Loucy (cell line): ENCODE measurements around the gene ST13.

Experiments used
- H2AFZ ChIP-seq: fragments of 200-600 bp; sonication (generic); 2 replicates; pipeline ENCODE4 v1.6.0; 2016; ENCODE audit warnings: antibody characterized with exemption, mild to moderate bottlenecking, low read length, moderate library complexity
- H3F3A ChIP-seq: fragments of 200-600 bp; 2 replicates; pipeline ENCODE4 v1.6.0; 2016; ENCODE audit warnings: antibody characterized with exemption, low read depth, mild to moderate bottlenecking
- H3K27me3 ChIP-seq: fragments of 200-600 bp; sonication (generic); 2 replicates; pipeline ENCODE4 v1.6.1; 2014; ENCODE audit warnings: low read length, mild to moderate bottlenecking; ENCODE audit not compliant: insufficient read depth, poor library complexity, severe bottlenecking
- H3K36me3 ChIP-seq: fragments of 200-600 bp; sonication (generic); 2 replicates; pipeline ENCODE4 v1.6.1; 2016; ENCODE audit warnings: low read length; ENCODE audit not compliant: insufficient read depth
- H3K4me1 ChIP-seq: fragments of 200-600 bp; sonication (generic); 2 replicates; pipeline ENCODE4 v1.5.1; 2014; ENCODE audit warnings: low read length, mild to moderate bottlenecking; ENCODE audit not compliant: insufficient read depth, poor library complexity, severe bottlenecking
- H3K4me2 ChIP-seq: fragments of 200-600 bp; sonication (generic); 2 replicates; pipeline ENCODE4 v1.6.0; 2014; ENCODE audit warnings: antibody characterized with exemption, low read length, low read depth, mild to moderate bottlenecking; ENCODE audit not compliant: poor library complexity, severe bottlenecking
- H3K4me3 ChIP-seq: fragments of 200-600 bp; sonication (generic); 2 replicates; pipeline ENCODE4 v1.5.1; 2014; ENCODE audit warnings: low read length, mild to moderate bottlenecking, mixed read lengths; ENCODE audit not compliant: poor library complexity, severe bottlenecking
- H3K79me2 ChIP-seq: fragments of 200-600 bp; sonication (generic); 2 replicates; pipeline ENCODE4 v1.6.1; 2014; ENCODE audit warnings: low read length; ENCODE audit not compliant: insufficient read depth
- H3K9ac ChIP-seq: fragments of 200-600 bp; sonication (generic); 2 replicates; pipeline ENCODE4 v1.6.0; 2014; ENCODE audit warnings: mild to moderate bottlenecking, low read depth, low read length, moderate library complexity; ENCODE audit not compliant: poor library complexity, severe bottlenecking
- H3K9me2 ChIP-seq: fragments of 200-600 bp; sonication (generic); replicated peaks from 2 replicates; pipeline ENCODE4 v1.6.1; 2016; ENCODE audit warnings: low read depth, low read length, mixed read lengths
- H3K9me3 ChIP-seq: fragments of 200-600 bp; sonication (generic); 2 replicates; pipeline ENCODE4 v1.6.1; 2014; ENCODE audit warnings: mild to moderate bottlenecking, antibody characterized with exemption, low read length, low read depth; ENCODE audit not compliant: insufficient read depth
- H4K20me1 ChIP-seq: fragments of 200-600 bp; sonication (generic); 2 replicates; pipeline ENCODE4 v1.6.0; 2014; ENCODE audit warnings: antibody characterized with exemption, low read length, mild to moderate bottlenecking; ENCODE audit not compliant: insufficient read depth, poor library complexity, severe bottlenecking
- EZH2phosphoT487 ChIP-seq: fragments of 200-600 bp; IDR thresholded peaks from 2 replicates; pipeline ENCODE4 v1.6.1; 2018; ENCODE audit warnings: antibody characterized with exemption, mild to moderate bottlenecking, moderate library complexity, borderline replicate concordance
- TF ChIP-seq, protein P1 (sequence below): fragments of 200-600 bp; sonication (generic); conservative IDR thresholded peaks from 2 replicates; pipeline ENCODE4 v1.5.1; 2014; ENCODE audit warnings: mild to moderate bottlenecking, antibody characterized with exemption, low read length

ST13 gene

DNA sequence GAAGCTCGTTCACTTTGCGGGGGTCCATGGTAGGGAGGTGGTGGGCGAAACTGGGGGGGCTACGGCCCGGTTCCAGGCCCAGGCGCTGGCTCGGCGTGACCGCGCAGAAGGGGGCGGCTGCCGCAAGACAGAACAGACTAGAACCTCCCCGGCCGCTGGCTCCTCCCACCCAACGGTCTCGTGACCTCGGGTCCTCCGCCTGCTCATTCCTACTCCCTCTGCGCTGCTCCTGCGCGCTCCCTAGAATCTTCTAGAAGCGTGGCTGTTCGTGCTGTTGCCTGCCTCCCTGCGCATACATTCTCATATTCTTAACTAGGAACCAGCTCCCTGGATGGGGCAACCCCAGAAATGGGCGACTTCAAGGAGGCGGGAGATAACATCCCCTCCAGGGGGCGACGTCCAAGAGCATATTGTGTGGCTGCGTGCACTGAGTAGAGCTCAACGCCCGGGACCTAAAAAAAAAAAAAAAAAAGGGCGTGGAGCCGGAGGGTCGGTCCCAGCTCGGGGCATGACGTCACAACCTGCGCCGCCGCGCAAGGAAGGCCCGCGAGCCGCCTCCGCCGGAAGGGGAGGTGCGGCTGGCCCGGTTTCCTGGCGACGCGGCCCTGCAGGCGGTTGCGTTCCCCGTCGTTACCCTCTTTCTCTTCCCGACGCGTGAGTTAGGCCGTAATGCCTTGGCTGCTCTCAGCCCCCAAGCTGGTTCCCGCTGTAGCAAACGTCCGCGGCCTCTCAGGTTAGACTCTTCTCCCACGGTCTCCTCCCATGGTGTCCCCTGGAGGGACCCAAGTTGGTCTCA lies at the start of gene ST13, which contains the start of gene XPNPEP3:
TSS of gene ST13 (minus strand) at position 127 of the 796 bp plus-strand sequence. CDS start at position 28, 99 bp downstream.
TSS of gene XPNPEP3 (plus strand) at position 636 of the 796 bp plus-strand sequence. CDS start at position 670, 34 bp downstream.
- peaks cover 82% of the 10 kb centered on the region for H3K79me2 ChIP-seq
- peak within 1 kb of the TSS; percentile 95 for H3K9ac ChIP-seq
- TF ChIP-seq EZH2phosphoT487, result no peak
- TF ChIP-seq, protein P1, sequence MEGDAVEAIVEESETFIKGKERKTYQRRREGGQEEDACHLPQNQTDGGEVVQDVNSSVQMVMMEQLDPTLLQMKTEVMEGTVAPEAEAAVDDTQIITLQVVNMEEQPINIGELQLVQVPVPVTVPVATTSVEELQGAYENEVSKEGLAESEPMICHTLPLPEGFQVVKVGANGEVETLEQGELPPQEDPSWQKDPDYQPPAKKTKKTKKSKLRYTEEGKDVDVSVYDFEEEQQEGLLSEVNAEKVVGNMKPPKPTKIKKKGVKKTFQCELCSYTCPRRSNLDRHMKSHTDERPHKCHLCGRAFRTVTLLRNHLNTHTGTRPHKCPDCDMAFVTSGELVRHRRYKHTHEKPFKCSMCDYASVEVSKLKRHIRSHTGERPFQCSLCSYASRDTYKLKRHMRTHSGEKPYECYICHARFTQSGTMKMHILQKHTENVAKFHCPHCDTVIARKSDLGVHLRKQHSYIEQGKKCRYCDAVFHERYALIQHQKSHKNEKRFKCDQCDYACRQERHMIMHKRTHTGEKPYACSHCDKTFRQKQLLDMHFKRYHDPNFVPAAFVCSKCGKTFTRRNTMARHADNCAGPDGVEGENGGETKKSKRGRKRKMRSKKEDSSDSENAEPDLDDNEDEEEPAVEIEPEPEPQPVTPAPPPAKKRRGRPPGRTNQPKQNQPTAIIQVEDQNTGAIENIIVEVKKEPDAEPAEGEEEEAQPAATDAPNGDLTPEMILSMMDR, result peak; percentile 28
- 0 out of 2 replicates have a peak, but pooled peaks cover 2% of the 10 kb centered on the region for H3F3A ChIP-seq
- H3K36me3 ChIP-seq, result no peaks in the 10 kb centered on the region
- H2AFZ ChIP-seq, result peak within 1 kb of the TSS; percentile 93
- peak within 1 kb of the TSS; percentile 99 for H3K4me3 ChIP-seq
- no peaks in the 10 kb centered on the region for H3K9me2 ChIP-seq
- H3K4me1 ChIP-seq, result peaks cover 53% of the 10 kb centered on the region
- H4K20me1 ChIP-seq, result peaks cover 50% of the 10 kb centered on the region
- H3K27me3 ChIP-seq, result no peaks in the 10 kb centered on the region
- no peaks in the 10 kb centered on the region for H3K9me3 ChIP-seq
- peak within 1 kb of the TSS; percentile 92 for H3K4me2 ChIP-seq

DNA sequence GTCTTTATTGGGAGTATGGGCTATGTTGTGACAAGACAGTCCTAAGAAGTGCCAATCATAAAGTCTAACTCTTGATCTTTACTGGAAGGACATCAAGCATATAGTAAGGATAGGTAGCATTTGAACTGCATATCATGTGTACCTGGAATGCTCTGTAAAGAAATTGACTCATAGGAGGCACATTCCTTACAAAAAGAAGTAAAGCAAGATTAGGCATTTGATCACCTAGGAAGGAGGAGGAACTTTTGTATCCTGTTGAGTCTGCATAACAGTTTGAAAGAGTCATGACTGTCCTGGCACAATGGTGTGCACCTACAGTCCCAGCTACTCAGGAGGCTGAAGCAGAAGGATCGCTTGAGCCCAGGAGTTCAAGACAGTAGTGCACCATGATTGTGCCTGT lies 47.7 kb upstream of the ST13 start:
- no peak overlapping the region for H3K9ac ChIP-seq
- no peak overlapping the region for H2AFZ ChIP-seq
- H3K79me2 ChIP-seq, result no peaks in the 10 kb centered on the region
- no peaks in the 10 kb centered on the region for H3K4me1 ChIP-seq
- no peak overlapping the region for H3K4me3 ChIP-seq
- H4K20me1 ChIP-seq, result no peaks in the 10 kb centered on the region
- H3K27me3 ChIP-seq, result no peaks in the 10 kb centered on the region
- H3K4me2 ChIP-seq, result no peak overlapping the region
- no peaks in the 10 kb centered on the region for H3K9me3 ChIP-seq
- H3K36me3 ChIP-seq, result peaks cover under 1% of the 10 kb centered on the region; the same call in 1 of the 2 replicates
- no peak for TF ChIP-seq EZH2phosphoT487
- TF ChIP-seq, protein P1, result no peak
- no peaks in the 10 kb centered on the region for H3K9me2 ChIP-seq
- no peaks in the 10 kb centered on the region for H3F3A ChIP-seq

DNA sequence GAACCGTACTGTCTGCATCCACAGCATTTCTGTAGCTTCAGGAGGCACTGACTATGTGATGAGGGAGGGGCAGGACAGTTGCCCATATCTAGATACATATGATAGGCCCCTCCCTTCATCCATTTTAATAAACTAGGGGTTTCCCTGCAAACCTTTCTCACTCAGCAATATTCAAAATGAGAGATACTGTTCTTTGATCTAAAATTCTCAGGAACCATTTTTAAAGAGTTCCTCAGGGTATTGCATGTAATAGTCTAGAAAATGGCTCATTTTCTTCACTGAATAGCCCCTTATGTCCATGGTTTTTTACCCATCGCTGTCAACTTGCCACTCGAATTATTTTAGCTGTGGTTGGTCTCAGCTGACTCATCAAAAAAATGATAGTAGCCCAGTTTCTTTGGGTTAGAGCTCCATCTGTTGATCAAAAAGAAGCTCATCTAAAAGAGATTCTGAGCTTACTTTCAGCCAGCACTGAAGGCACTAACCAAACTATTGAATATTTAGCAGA lies 42.5 kb upstream of the ST13 start:
- peak overlapping the region; percentile 1 for H3K9ac ChIP-seq
- H2AFZ ChIP-seq, result 0 out of 2 replicates have a peak overlapping the region, but pooled peaks have one; percentile 7
- no peaks in the 10 kb centered on the region for H3K9me3 ChIP-seq
- no peak for TF ChIP-seq EZH2phosphoT487
- TF ChIP-seq, protein P1, result peak; percentile 80
- H3K4me2 ChIP-seq, result peak overlapping the region; percentile 51
- no peaks in the 10 kb centered on the region for H3F3A ChIP-seq
- H3K36me3 ChIP-seq, result no peaks in the 10 kb centered on the region
- no peaks in the 10 kb centered on the region for H3K79me2 ChIP-seq
- no peaks in the 10 kb centered on the region for H3K27me3 ChIP-seq
- no peaks in the 10 kb centered on the region for H3K9me2 ChIP-seq
- H3K4me3 ChIP-seq, result peak overlapping the region; percentile 50
- no peaks in the 10 kb centered on the region for H4K20me1 ChIP-seq
- H3K4me1 ChIP-seq, result peaks cover 5% of the 10 kb centered on the region
